ENCODE data around the gene TCP11L2. TPM values are rescaled to one million over a fixed set of nuclear protein-coding genes. Genes with fewer than 3 reads are reported as not detected.
A peak's percentile ranks its signal among the peaks of the same experiment; 100 is the strongest.
"Not testable (repeated sequence)": the region's sequence is repeated elsewhere in the genome, so short reads cannot be mapped to it uniquely, and the experiment has no call there.

Gene TCP11L2
- total and polyA plus RNA-seq, 2 experiments from 2014 or later, result 17.7 to 26.2 TPM

- peak; percentile 15 for DNase-seq
- no peaks in the 10 kb centered on the region for H3K79me2 ChIP-seq (ENCODE audit: insufficient read depth)
- H3K9me3 ChIP-seq (ENCODE audit: low read depth), result no peaks in the 10 kb centered on the region
- peaks cover 9% of the 10 kb centered on the region; the same call in 1 of the 2 replicates for H3F3A ChIP-seq (ENCODE audit: insufficient read depth)
- H4K20me1 ChIP-seq (ENCODE audit: insufficient read depth), result no peaks in the 10 kb centered on the region
- H3K9me2 ChIP-seq (ENCODE audit: insufficient read depth), result no peaks in the 10 kb centered on the region
- in situ Hi-C loops (cut with MboI), result no loop called here
- H2AFZ ChIP-seq, result no peak overlapping the region
- H3K36me3 ChIP-seq (ENCODE audit: low read depth), result no peaks in the 10 kb centered on the region
- no peak overlapping the region for H3K4me3 ChIP-seq
- H3K4me2 ChIP-seq (ENCODE audit: unreplicated experiment), result no peak overlapping the region
- TF ChIP-seq EZH2phosphoT487 (IDR thresholded peaks at IDR 0.05; ENCODE audit: insufficient read depth, low read depth) (no peak), EZH2 (IDR thresholded peaks at IDR 0.05; ENCODE audit: insufficient read depth, poor library complexity, severe bottlenecking) (no peak)
- WGBS, 2 experiments (ENCODE audit: low coverage in 1 of 2, low lambda C conversion rate in 2 of 2, missing lambda C conversion rate in 2 of 2), result 83 to 92% methylated on average over 4 of the region's 4 CpGs
- no peak overlapping the region for H3K9ac ChIP-seq
- no peak overlapping the region for H3K27ac ChIP-seq
- H3K27me3 ChIP-seq (replicated peaks; ENCODE audit: insufficient read depth), result no peaks in the 10 kb centered on the region
- H3K4me1 ChIP-seq (ENCODE audit: insufficient read depth), result peaks cover 16% of the 10 kb centered on the region
These were observed 16.6 kb upstream of the TCP11L2 start for GRCh38 chr12:106285982-106286381.

GRCh38 chr12:106286576-106287162 lies 15.9 kb upstream of the TCP11L2 start:
- H3K4me1 ChIP-seq (ENCODE audit: insufficient read depth), result peaks cover 16% of the 10 kb centered on the region
- H3K27me3 ChIP-seq (replicated peaks; ENCODE audit: insufficient read depth); H3K4me3 ChIP-seq; H2AFZ ChIP-seq; H3K4me2 ChIP-seq (ENCODE audit: unreplicated experiment); H4K20me1 ChIP-seq (ENCODE audit: insufficient read depth); in situ Hi-C loops (cut with MboI); H3K36me3 ChIP-seq (ENCODE audit: low read depth); H3F3A ChIP-seq (ENCODE audit: insufficient read depth); H3K79me2 ChIP-seq (ENCODE audit: insufficient read depth); H3K9ac ChIP-seq; H3K9me2 ChIP-seq (ENCODE audit: insufficient read depth); H3K27ac ChIP-seq; H3K9me3 ChIP-seq (ENCODE audit: low read depth): not testable (repeated sequence)
- peak; percentile 37 for DNase-seq
- 84 to 85% methylated on average over 14 of the region's 14 CpGs for WGBS, 2 experiments (ENCODE audit: low coverage in 1 of 2, low lambda C conversion rate in 2 of 2, missing lambda C conversion rate in 2 of 2)

DNA sequence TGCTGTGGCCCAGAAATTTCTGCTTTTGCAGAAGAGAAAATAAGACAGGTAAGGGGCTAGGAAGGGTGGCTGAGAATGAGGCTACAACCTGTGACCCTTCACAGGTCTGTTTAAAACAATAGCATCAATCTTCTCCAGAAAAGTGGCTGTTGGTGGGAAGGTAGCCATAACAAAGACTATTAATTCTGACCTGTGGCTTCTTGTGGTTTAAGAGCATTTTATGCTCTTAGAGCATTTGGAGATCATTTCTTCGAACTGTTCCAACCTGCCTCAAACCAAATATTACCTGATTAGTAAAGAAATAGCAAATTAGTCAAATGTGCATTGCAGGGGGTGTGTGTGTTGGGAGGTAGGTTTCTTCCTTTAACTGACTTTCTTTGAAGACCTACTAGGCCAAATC lies 15.2 kb upstream of the TCP11L2 start:
- no peaks in the 10 kb centered on the region for H3K36me3 ChIP-seq (ENCODE audit: low read depth)
- no peaks in the 10 kb centered on the region for H3K9me2 ChIP-seq (ENCODE audit: insufficient read depth)
- no peak overlapping the region for H3K4me3 ChIP-seq
- no peak for DNase-seq
- H3K9me3 ChIP-seq (ENCODE audit: low read depth), result no peaks in the 10 kb centered on the region
- in situ Hi-C loops (cut with MboI), result no loop called here
- H3F3A ChIP-seq (ENCODE audit: insufficient read depth), result peaks cover 9% of the 10 kb centered on the region; the same call in 1 of the 2 replicates
- no peak overlapping the region for H3K27ac ChIP-seq
- TF ChIP-seq EZH2phosphoT487 (IDR thresholded peaks at IDR 0.05; ENCODE audit: insufficient read depth, low read depth) (no peak), EZH2 (IDR thresholded peaks at IDR 0.05; ENCODE audit: insufficient read depth, poor library complexity, severe bottlenecking) (no peak)
- H2AFZ ChIP-seq, result 0 out of 2 replicates have a peak overlapping the region, but pooled peaks have one; percentile 28
- H3K27me3 ChIP-seq (replicated peaks; ENCODE audit: insufficient read depth), result no peaks in the 10 kb centered on the region
- peaks cover 16% of the 10 kb centered on the region for H3K4me1 ChIP-seq (ENCODE audit: insufficient read depth)
- H3K4me2 ChIP-seq (ENCODE audit: unreplicated experiment), result no peak overlapping the region
- 96 to 97% methylated on average over 1 of the region's 1 CpG for WGBS, 2 experiments (ENCODE audit: low coverage in 1 of 2, low lambda C conversion rate in 2 of 2, missing lambda C conversion rate in 2 of 2)
- no peak overlapping the region for H3K9ac ChIP-seq
- no peaks in the 10 kb centered on the region for H3K79me2 ChIP-seq (ENCODE audit: insufficient read depth)
- no peaks in the 10 kb centered on the region for H4K20me1 ChIP-seq (ENCODE audit: insufficient read depth)

GRCh38 chr12:106288101-106288493 lies 14.4 kb upstream of the TCP11L2 start:
- Histone ChIP-seq H3K36me3 (ENCODE audit: low read depth) (no peaks in the 10 kb centered on the region), H3F3A (ENCODE audit: insufficient read depth) (peaks cover 9% of the 10 kb centered on the region; the same call in 1 of the 2 replicates), H3K9me3 (ENCODE audit: low read depth) (no peaks in the 10 kb centered on the region), H3K27ac (peak overlapping the region; percentile 89), H2AFZ (no peak overlapping the region), H3K9ac (no peak overlapping the region), H3K79me2 (ENCODE audit: insufficient read depth) (no peaks in the 10 kb centered on the region), H3K9me2 (ENCODE audit: insufficient read depth) (no peaks in the 10 kb centered on the region), H3K27me3 (replicated peaks; ENCODE audit: insufficient read depth) (no peaks in the 10 kb centered on the region), H3K4me2 (ENCODE audit: unreplicated experiment) (no peak overlapping the region), H3K4me1 (ENCODE audit: insufficient read depth) (peaks cover 16% of the 10 kb centered on the region), H4K20me1 (ENCODE audit: insufficient read depth) (no peaks in the 10 kb centered on the region), H3K4me3 (no peak overlapping the region)
- TF ChIP-seq EZH2 (IDR thresholded peaks at IDR 0.05; ENCODE audit: insufficient read depth, poor library complexity, severe bottlenecking), result no peak
- no peak for TF ChIP-seq EZH2phosphoT487 (IDR thresholded peaks at IDR 0.05; ENCODE audit: insufficient read depth, low read depth)
- WGBS, 2 experiments (ENCODE audit: low coverage in 1 of 2, low lambda C conversion rate in 2 of 2, missing lambda C conversion rate in 2 of 2), result 64 to 72% methylated on average over 1 of the region's 1 CpG
- in situ Hi-C loops (cut with MboI), result no loop called here
- DNase-seq, result no peak
